ENCODE data around the gene GRIN2A.

- TF ChIP-seq CTCF (IDR thresholded peaks at IDR 0.05), result no peak
- TF ChIP-seq POLR2A (IDR thresholded peaks at IDR 0.05), result no peak
These were observed 424.5 kb downstream of the GRIN2A start for GRCh38 chr16:9757687-9758086.

Measured in body of pancreas (tissue), 4 donors.